ENCODE results near the gene BCL7B.
"Not testable (repeated sequence)": the region's sequence is repeated elsewhere in the genome, so short reads cannot be mapped to it uniquely, and the experiment has no call there.

The BCL7B gene

DNA sequence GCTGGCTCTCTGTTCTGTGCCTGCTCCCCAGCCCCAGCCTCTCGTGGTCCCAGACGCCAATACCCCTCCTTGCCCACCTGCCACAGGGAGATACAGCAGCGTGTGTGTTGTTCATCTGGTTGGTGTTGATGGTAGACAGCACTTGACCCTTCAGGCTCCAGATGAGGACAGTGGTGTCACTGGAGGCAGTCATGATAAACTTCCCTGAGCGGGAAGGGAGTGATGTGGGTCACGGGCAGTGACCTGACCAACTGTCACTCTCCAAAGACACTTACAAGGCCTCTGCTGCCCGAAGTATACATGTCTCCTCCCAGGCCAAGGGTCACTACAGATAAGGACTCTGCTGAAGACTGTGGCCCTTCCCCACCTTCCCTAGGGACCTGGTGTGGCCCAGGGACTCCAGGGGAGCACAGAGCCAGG is 15.3 kb upstream of the BCL7B start:
- DNase-seq (ENCODE audit: low spot score), result no peak

- DNase-seq (ENCODE audit: low spot score), result no peak
Observed at GRCh38 chr7:73570977-73571376, 13.5 kb upstream of the BCL7B start.

- no peak for DNase-seq (ENCODE audit: low spot score)
Observed at GRCh38 chr7:73570521-73570920, 13.0 kb upstream of the BCL7B start.

GRCh38 chr7:73569042-73569608 is 11.6 kb upstream of the BCL7B start:
- no peak for DNase-seq (ENCODE audit: low spot score)

- DNase-seq (ENCODE audit: low spot score), result no peak
Observed at GRCh38 chr7:73567846-73568685, 10.6 kb upstream of the BCL7B start.

DNA sequence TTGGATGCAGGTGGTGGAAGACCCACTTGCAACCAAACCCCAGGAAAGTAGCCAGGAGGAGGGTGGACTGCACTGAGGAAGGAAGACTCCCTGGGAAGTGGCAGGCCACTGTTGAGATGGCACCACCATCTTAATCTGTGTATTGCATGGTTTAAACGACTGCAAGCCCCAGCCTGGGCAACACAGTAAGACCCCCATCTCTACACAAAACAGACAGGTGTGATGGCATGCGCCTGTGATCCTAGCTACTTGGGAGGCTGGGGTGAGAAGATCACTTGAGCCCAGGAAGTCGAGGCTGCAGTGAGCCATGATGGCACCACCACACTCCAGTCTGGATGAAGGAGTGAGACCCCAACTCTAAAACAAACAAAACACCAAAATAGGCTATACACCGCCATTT is 9.7 kb upstream of the BCL7B start:
- no peak for DNase-seq (ENCODE audit: low spot score)

GRCh38 chr7:73566431-73566830 is 8.9 kb upstream of the BCL7B start:
- not testable (repeated sequence) for DNase-seq (ENCODE audit: low spot score)

DNA sequence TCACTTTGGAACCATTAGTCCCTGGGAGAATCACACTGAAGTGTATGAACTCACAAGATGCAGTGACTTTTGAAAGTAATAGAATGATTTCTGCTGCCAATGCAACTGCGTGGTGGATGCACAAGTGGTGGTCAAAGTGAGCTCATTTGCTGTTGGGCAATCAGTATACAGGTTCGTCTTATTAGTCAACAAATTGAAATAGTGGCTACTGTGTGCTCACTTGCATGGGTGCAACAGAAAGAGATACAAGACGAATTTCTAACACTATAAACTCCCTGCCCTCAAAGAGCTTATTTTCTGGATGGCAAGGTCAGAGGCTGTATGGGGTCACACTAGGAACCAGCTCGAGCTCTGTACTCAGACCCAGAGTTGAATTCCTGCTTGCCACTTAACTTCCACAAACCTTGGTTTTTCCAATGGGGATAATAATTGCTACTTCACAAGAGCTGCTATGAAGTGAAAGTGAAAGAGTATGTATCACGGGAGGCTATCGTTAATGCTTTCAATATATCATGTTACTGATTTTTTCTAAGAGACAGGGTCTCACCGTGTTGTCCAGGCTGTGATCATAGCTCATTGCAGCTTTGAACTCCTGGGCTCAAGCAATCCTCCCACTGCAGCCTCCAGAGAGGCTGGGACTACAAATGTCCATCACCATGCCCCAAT is 8.3 kb upstream of the BCL7B start:
- no peak for DNase-seq (ENCODE audit: low spot score)

- no peak for DNase-seq (ENCODE audit: low spot score)
Observed at GRCh38 chr7:73560109-73560835, 2.8 kb upstream of the BCL7B start.

DNA sequence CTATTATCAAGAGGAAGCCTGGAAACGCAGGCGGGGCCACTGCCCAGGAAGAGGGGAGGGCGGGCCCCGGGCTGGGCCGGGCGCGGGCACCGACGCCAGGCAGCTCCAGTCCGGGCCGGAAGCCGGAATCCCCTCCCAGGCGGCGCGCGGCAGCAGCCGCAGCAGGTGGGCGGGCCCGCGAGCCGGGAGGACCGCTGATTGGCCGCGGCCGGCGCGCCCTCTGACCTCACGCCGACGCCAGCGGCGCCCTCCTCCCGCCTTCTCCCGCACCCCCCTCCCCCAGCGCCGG is 438 bp downstream of the BCL7B start:
- peak; percentile 96 for DNase-seq (ENCODE audit: low spot score)

GRCh38 chr7:73556208-73557107 is 1.0 kb downstream of the BCL7B start:
- no peak for DNase-seq (ENCODE audit: low spot score)

DNA sequence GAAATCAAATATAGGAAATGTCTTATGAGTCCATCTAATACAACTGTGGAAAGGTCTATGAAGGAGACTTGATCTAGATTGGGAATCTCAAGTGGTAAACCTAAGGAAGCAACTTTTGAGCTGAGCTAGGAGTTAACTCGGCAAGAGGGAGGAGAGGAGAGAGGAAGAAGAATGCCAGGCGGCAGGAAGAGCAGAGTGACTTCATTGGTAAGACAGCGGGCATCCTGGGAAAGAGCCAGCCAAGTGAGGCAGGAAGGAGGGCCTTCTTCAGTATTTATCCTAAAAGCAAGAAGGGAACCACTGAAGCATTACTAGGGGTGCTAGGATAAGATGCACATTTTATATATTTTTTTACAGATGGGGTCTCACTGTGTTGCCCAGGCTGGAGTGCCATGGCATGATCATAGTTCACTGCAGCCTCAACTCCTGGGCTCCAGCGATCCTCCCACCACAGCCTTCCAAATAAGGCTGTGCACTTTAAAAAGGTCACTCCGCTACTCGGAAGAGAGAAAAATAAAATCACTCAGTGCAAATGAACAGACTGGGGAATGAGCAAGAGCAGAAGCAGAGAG is 2.0 kb downstream of the BCL7B start:
- no peak for DNase-seq (ENCODE audit: low spot score)

DNA sequence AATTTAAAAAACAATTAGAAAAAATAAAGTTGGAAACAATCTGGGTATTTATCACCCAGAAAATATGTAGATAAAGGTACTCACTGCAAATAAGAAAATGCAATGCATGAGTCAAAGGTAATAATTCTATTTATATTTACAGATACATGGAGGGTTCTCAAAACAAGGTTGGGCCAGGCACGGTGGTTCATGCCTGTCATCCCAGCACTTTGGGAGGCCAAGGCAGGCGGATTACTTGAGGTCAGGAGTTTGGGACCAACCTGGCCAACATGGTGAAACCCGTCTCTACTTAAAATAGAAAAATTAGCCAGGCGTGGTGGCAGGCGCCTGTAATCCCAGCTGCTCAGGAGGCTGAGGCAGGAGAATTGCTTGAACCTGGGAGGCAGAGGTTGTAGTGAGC is 7.4 kb downstream of the BCL7B start:
- not testable (repeated sequence) for DNase-seq (ENCODE audit: low spot score)

DNA sequence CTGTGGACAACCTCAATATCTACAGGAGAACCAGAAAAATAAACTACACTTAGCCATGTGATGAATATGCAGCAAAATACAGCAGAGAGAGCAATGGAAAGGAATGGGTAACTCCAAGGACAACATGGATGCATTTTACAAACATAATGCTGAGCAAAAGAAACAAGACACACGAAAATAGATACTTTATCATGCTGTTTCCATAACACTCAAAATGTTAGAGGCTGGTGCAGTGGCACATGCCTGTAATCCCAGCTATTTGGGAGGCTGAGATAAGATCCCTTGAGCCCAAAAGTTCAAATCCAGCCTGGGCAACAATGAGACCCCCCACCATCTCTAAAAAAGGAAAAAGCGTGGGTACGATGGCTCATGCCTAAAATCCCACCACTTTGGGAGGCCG is 8.3 kb downstream of the BCL7B start:
- DNase-seq (ENCODE audit: low spot score), result no peak

- DNase-seq (ENCODE audit: low spot score), result no peak
Observed at GRCh38 chr7:73547841-73548240, 9.6 kb downstream of the BCL7B start.

- no peak for DNase-seq (ENCODE audit: low spot score)
Observed at GRCh38 chr7:73544678-73545077, 12.8 kb downstream of the BCL7B start.

DNA sequence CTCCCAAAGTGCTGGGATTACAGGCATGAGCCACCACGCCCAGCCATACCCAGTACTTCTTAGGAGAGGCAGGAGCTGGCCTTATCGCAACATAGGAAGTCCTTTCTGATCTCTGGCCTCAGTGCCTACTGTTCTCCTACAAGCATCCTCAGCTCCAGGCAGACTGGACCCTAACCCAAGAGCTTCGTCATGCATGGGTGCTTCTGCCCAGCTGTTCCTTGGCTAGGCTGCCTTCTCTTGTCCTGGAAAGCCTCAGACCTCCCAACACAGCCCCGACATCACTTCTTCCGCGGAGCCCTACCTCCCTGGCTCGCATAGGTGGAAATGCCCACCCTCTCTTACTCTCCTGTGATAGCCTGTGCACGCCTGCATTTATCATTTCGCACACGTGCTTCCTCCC is 15.8 kb downstream of the BCL7B start:
- DNase-seq (ENCODE audit: low spot score), result no peak

GRCh38 chr7:73539709-73540108 is 17.8 kb downstream of the BCL7B start:
- no peak for DNase-seq (ENCODE audit: low spot score)

GRCh38 chr7:73538510-73538909 is 19.0 kb downstream of the BCL7B start:
- DNase-seq (ENCODE audit: low spot score), result not testable (repeated sequence)

DNA sequence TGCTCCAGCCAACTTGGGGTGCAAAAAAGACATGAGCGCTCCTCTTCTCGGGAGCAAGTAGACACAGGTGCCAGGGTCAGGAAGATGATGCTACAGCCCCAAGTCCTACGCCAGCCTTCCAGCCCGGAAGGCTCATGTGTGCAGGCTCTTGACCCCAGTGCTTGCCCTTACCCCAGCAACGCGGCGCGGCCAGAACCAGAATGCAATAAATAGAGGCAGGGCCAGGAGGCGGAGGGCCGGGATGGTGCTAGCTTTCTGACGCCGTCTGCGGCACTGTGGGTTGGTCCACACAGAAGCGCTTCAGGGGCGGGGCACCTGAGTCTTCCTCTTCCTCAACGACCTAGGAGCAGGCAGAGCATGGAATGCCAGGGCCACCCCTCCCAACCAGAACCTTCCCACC is 20.4 kb downstream of the BCL7B start:
- no peak for DNase-seq (ENCODE audit: low spot score)

DNA sequence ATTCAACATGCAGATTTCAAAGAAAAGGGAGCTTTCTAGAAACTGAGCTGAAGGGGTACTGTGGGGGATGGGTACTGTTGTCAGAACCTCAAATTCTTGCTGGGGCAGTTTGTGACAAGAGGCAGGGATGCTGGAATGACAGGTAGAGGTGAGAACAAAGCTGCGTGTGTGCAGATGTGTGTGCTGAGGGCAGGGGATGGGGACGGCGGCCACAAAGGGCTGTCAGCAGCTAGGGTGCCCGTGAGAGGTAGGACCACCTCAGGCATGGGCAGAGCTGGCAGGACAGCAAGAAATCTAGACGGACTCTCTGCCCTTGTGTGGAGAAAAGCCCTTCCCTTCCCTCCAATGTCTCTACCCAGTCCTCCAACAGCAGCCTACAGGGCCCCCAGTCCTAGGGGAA is 21.0 kb downstream of the BCL7B start:
- DNase-seq (ENCODE audit: low spot score), result no peak

All from ecto neural progenitor cell (in vitro differentiated cells).